Stimulated activated CD4-positive, alpha-beta T cell treated with anti-CD3 and anti-CD28 coated beads, Interleukin-4, amount 100 ng/mL, for 24 hours (primary cell): Measurements from ENCODE around the gene TMEM117.
"Not testable (repeated sequence)": the region's sequence is repeated elsewhere in the genome, so short reads cannot be mapped to it uniquely, and the experiment has no call there.

Experiments
- DNase-seq: peaks from one replicate; pipeline ENCODE4 v3.0.0-alpha.2; 2020

TMEM117 gene

GRCh38 chr12:44118946-44119345, 283.1 kb downstream of the TMEM117 start:
- DNase-seq = no peak

- no peak for DNase-seq
Observed at GRCh38 chr12:44126806-44127205, 290.9 kb downstream of the TMEM117 start.

- DNase-seq = no peak
Observed at GRCh38 chr12:44127966-44128710, 292.3 kb downstream of the TMEM117 start.

GRCh38 chr12:44143175-44143574, 307.3 kb downstream of the TMEM117 start:
- no peak for DNase-seq

GRCh38 chr12:44148936-44149335, 313.1 kb downstream of the TMEM117 start:
- no peak for DNase-seq

GRCh38 chr12:44154128-44154527, 318.2 kb downstream of the TMEM117 start:
- DNase-seq = no peak

- no peak for DNase-seq
Observed at GRCh38 chr12:44155358-44155757, 319.5 kb downstream of the TMEM117 start.

GRCh38 chr12:44157359-44157758, 321.5 kb downstream of the TMEM117 start:
- no peak for DNase-seq

GRCh38 chr12:44158746-44159145, 322.9 kb downstream of the TMEM117 start:
- no peak for DNase-seq

- no peak for DNase-seq
Observed at GRCh38 chr12:44159216-44159615, 323.3 kb downstream of the TMEM117 start.

- DNase-seq = no peak
Observed at GRCh38 chr12:44159862-44160261, 324.0 kb downstream of the TMEM117 start.

GRCh38 chr12:44162961-44163360, 327.1 kb downstream of the TMEM117 start:
- DNase-seq = no peak

GRCh38 chr12:44174053-44174452, 338.2 kb downstream of the TMEM117 start:
- no peak for DNase-seq

GRCh38 chr12:44184499-44185206, 348.8 kb downstream of the TMEM117 start:
- no peak for DNase-seq

GRCh38 chr12:44193281-44193680, 357.4 kb downstream of the TMEM117 start:
- no peak for DNase-seq

- not testable (repeated sequence) for DNase-seq
Observed at GRCh38 chr12:44195719-44196118, 359.8 kb downstream of the TMEM117 start.

- DNase-seq = no peak
Observed at GRCh38 chr12:44206045-44206444, 370.2 kb downstream of the TMEM117 start.

GRCh38 chr12:44217146-44217883, 381.4 kb downstream of the TMEM117 start:
- no peak for DNase-seq

- no peak for DNase-seq
Observed at GRCh38 chr12:44223736-44224135, 387.9 kb downstream of the TMEM117 start.

GRCh38 chr12:44224399-44225148, 388.7 kb downstream of the TMEM117 start:
- no peak for DNase-seq

- no peak for DNase-seq
Observed at GRCh38 chr12:44225149-44225510, 389.2 kb downstream of the TMEM117 start.

- no peak for DNase-seq
Observed at GRCh38 chr12:44227616-44228015, 391.7 kb downstream of the TMEM117 start.

GRCh38 chr12:44229846-44230245, 394.0 kb downstream of the TMEM117 start:
- no peak for DNase-seq
